ENCODE data around the gene DNAL1.
"Not testable (repeated sequence)": the region's sequence is repeated elsewhere in the genome, so short reads cannot be mapped to it uniquely, and the experiment has no call there.

Gene DNAL1, protein sequence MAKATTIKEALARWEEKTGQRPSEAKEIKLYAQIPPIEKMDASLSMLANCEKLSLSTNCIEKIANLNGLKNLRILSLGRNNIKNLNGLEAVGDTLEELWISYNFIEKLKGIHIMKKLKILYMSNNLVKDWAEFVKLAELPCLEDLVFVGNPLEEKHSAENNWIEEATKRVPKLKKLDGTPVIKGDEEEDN

DNA sequence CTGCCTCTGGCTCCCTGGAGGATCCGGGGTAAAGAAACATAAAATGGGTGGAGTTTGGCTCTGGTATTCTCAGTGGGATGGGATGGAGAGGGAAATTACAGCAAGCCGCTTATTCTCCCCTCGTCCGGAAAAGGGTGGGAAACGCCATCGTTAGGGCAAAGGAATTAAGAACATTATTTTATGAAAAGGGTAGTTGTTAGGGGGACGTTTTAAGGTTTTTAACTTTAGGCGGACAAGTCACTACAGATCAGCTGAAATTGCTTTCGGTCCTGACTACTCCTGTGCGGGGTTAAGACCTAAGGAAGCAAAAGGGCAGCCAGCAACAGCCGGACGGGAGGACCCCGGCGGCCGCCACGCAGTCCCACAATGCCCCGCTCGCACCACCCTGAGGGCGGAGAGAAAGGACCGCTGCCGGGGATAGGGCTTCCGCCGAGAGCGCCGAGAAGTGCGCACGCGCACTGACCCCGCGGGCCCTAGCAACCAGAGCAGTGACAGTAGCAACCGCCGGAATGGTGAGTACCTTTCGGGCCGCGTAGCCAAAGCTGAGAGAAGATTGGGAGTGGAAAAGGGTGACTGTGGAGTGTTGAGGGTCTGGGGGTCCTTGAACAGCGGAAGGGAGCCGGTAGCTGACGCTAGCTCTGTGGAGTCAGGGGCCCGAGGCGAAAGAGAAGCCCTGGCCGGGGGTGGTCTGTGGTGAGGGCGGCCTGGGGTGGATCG, at the start of gene DNAL1:
TSS of gene DNAL1 (plus strand) at position 456 of the 717 bp plus-strand sequence. CDS start at position 510, 54 bp downstream.
- peak; percentile 95 for DNase-seq

DNA sequence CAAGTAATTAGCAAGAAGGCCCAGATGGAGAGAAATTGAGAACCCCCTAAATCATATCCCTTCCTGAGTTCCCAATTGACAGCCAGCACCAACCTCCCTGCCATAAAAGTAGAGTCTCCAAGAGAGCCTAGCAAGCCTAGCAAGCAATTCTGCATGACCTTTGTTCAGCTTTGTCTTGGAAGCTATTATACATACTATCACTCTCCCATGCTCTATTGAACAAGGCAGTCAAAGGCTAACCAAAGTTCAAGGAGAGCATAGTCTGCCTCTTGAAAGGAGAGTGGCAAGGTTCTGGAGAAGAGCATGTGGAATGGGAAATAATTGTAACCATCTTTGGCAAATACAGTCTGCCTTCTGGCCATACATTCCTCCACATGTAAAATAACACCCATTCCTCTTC, 45.3 kb upstream of the DNAL1 start:
- no peak for DNase-seq

DNA sequence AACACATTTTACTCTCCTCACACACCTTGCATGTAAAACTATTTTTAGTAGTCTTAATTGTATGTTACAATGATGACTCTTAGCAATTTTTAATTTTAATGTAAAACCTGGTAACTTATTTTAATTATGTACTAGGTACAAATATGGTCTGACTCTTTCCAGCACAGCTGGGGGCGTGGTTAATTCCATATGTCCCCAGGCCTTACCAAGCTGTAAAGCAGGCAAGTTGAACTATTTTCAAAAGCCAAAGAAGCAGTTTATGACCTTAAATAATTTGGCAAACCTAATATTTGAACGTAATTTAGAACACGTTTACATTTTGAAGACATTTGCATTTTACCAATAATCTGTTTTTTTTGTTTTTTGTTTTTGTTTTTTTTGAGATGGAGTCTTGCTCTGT, 41.8 kb upstream of the DNAL1 start:
- DNase-seq, result no peak

DNA sequence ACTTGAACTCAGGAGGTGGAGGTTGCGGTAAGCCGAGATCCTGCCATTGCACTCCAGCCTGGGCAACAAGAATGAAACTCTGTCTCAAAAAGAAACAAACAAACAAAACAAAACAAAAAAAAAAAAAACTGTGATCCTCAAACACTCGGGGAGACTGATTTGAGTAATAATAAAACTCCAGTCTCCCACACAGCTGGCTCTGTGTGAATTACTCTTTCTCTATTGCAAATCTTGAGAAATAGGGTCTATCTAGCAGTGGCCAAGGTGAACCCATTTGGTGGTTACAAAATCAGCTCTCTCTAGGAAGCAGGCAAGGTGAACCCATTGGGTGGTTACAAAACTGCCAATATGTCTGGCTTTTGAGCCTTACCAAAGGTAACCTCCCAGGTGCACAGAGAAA, 38.5 kb upstream of the DNAL1 start:
- no peak for DNase-seq

DNA sequence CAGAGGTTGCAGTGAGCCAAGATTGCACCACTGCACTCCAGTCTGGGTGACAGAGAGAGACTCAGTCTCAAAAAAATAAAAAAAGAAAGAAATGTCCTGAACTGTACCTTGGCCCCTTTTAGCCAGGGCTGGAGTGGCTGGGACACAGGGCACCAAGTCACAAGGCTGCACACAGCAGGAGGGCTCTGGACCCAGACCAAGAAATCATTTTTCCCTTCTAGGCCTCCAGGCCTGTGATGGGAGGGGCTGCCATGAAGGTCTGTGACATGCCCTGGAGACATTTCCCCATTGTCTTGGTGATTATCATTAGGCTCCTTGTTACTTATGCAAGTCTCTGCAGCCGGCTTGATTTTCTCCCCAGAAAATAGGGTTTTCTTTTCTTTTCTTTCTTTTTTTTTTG, 37.5 kb upstream of the DNAL1 start:
- DNase-seq, result no peak

DNA sequence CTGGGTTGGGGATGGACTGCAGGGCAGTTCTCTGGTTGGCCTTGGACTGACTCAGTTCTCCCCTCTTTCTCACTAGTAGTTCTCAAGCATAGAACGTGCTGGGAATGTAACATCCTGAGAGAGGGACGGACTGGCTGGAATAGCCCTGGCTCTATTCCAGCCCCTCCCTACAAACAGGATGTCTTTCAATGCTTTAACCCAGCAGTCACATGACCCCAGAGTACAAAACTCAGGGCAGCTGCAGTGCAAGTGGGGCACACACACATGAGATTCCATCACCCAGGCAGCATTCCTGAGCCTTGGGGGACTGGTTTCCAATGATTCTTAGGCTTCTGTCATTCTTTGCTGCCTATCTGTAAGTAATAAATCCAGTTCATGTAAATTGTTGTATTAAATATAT, 34.1 kb upstream of the DNAL1 start:
- no peak for DNase-seq

DNA sequence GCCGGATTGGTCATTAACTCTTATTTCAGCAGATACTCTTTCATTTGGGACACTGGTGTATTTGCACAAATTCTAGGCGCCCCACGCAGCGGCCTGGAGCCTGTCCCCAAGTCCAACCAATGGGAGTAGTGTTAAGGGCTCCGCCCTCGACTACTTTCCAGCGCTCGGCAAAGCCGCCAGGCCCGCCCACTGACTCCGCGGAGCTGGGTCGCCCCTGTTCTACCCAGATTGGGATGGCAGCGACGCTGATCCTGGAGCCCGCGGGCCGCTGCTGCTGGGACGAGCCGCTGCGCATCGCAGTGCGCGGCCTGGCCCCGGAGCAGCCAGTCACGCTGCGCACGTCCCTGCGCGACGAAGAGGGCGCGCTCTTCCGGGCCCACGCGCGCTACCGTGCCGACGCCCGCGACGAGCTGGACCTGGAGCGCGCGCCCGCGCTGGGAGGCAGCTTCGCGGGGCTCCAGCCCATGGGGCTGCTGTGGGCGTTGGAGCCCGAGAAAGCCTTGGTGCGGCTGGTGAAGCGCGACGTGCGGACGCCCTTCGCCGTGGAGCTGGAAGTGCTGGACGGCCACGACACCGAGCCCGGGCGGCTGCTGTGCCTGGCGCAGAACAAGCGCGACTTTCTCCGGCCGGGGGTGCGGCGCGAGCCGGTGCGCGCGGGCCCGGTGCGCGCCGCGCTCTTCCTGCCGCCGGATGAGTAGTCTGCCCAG, 32.3 kb upstream of the DNAL1 start, which contains the start of gene ACOT6:
TSS of gene ACOT6 (plus strand) at position 179 of the 707 bp plus-strand sequence. CDS start at position 234, 55 bp downstream.
- peak; percentile 77 for DNase-seq

DNA sequence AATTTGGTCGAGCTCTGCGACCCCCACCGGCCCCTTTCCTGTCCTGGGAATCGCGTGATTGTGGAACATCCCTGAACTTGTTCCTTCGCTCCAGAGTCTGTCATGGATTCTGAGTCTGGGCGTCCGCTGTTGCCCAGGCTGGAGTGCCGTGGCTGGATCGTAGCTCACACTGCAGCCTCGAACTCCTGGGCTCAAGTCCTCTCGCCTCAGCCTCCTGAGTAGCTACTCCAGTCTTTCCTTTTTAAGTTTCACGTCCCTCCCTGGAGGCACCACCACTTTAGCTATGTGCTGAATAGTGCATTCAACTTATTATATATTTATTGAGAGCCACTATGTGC, 31.8 kb upstream of the DNAL1 start:
- DNase-seq, result no peak

DNA sequence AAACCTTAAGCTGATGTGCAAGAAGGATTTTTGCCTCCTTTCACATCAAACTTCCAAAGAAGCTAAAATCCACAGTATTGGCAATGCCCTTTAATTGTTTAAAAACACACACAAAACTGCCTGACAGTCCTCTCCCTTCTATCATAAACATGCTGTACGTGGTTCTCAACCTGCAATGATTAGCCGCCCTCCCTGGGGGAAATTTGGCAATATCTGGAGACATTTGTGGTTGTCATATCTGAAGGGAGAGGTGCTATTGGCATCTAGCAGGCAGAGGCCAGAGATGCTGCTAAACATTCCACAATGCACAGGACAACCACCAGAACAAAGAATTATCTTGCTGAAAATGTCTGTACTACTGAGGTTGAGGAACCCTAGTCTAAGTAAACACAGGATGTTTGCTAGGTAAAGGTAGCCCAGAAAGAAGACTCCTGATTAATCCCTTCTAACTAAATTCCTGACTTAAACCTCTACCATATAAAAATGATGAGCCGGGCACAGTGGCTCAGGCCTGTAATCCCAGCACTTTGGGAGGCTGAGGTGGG, 31.3 kb upstream of the DNAL1 start:
- DNase-seq, result no peak

DNA sequence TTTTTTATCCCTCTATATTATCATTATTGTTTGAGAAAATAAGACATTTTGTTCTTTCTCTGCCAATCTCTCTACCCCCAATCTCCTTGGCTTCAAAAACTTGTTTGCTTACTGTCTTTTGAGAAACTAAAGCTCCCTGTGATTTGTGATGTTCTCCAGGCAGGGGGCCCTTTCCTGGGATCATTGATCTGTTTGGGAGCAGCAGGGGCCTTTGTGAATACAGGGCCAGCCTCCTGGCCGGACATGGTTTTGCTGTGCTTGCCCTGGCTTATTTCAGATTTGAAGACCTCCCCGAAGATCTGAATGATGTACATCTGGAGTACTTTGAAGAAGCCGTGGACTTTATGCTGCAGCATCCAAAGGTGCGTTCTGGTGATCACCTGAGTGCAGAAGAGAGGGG, 28.0 kb upstream of the DNAL1 start:
- DNase-seq, result no peak

DNA sequence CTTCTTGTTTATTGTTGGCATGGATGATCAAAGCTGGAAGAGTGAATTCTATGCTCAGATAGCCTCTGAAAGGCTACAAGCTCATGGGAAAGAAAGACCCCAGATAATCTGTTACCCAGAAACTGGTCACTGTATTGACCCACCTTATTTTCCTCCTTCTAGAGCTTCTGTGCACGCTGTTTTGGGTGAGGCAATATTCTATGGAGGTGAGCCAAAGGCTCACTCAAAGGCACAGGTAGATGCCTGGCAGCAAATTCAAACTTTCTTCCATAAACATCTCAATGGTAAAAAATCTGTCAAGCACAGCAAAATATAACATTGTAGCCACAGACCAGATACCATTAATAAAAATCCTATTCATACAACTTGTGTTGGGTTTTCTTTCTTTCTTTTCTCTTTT, 25.3 kb upstream of the DNAL1 start:
- DNase-seq, result no peak

DNA sequence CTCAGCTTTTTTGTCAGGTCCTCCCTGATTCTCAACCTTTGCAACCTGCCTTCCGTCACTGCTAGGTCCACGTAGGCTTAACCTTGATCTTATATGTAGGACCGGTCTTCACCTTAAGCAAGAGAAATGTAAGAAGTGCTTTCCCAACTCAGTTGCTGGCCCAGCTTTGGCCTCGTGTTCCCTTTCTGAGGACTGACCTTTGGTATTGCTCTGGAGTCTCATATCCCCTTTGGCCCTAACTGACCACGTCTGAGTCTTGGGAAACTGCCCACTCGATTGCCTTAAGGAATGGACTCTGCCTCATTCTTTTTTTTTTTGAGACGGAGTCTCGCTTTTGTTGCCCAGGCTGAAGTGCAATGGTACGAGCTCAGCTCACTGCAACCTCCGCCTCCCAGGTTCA, 24.5 kb upstream of the DNAL1 start:
- DNase-seq, result no peak

DNA sequence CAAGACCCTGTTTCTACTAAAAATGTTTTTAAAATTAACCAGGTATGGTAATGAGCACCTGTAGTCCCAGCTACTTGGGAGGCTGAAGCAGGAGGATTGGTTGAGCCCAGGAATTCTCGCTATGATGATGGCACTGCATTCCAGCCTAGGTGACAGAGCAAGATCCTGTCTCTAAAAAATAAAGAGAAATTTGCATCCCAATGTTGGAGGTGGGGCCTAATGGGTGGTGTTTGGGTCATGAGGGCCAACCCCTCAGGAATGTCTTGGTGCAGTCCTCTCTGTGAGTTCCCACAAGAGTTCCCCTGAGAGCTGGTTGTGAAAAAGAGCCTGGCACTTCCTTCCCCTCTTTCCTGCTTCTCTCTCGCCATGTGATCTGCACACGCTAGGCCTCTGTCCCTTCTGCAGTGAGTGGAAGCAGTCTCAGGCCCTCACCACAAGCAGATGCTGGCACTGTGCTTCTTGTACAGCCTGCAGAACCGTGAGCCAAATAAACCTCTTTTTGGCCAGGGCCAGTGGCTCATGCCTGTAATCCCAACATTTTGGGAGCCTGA, 21.2 kb upstream of the DNAL1 start:
- no peak for DNase-seq

DNA sequence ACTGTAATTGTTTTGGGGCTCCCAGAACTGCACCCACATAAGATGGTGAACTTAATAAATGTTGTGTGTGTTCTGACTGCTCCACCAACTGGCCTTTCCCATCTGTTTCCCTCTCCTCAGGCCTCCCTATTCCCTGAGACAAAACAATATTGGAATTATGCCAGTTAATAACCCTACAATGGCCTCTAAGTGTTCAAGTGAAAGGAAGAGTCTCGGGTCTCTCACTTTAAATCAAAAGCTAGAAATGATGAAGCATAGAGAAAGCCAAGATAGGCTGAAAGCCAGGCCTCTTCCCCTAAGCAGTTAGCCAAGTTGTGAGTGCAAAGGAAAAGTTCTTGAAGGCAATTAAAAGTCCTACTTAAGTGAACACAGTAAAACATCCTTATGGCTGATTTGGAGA, 19.1 kb upstream of the DNAL1 start:
- no peak for DNase-seq

DNA sequence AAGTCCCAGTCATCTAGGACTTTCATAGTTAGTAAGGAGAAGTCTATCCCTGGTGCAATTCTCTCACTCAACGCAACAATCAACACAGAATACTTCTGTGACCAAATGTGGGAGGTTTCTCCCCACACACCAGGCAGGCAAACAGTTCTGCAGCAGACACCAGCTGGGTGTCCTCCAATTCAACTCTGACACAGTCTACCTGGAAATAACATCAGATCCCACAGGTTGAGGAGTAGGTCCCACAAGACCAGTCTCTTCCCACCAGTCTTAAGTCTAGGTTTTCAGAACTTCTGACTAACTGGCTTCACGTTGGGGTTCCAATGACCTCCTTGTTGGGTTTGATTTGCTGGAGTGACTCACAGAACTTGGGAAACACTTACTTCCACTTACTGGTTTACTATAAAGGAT, 17.6 kb upstream of the DNAL1 start:
- no peak for DNase-seq

DNA sequence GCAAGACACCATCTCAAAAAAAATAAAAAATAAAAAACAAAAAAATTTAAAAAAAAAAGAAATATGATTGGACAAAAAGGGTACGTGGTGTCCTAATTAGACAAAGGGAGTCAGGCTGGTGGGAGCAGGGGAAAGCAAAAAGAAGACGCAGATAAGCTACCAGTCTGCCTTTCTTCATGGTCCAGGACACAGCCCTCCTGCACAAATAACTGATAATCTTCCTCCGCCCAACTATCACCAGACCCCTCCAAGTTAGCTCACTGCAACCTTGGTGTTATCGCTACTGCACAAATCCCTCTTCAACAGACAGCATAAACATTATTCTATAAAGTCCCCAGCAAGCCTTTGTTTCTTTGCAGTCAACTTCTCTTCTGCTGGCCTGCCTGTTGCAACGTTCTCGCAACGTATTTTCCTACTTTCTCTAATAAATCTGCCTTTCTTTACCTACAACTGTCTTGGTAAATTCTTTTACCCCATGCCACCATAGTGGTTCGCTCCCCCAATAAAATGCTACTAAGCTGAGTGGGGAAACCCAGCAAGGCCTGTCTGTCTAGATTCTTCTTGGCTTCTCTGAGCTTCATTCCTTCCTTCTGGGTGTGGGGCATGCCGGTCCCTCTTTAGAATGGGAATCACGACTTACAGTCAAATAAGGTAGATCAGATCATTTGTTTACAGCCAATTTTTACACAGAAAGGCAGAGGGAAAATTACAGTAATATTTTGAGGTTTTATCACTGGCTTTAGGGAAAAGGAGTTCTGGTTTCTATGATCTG, 14.6 kb upstream of the DNAL1 start:
- DNase-seq, result no peak

DNA sequence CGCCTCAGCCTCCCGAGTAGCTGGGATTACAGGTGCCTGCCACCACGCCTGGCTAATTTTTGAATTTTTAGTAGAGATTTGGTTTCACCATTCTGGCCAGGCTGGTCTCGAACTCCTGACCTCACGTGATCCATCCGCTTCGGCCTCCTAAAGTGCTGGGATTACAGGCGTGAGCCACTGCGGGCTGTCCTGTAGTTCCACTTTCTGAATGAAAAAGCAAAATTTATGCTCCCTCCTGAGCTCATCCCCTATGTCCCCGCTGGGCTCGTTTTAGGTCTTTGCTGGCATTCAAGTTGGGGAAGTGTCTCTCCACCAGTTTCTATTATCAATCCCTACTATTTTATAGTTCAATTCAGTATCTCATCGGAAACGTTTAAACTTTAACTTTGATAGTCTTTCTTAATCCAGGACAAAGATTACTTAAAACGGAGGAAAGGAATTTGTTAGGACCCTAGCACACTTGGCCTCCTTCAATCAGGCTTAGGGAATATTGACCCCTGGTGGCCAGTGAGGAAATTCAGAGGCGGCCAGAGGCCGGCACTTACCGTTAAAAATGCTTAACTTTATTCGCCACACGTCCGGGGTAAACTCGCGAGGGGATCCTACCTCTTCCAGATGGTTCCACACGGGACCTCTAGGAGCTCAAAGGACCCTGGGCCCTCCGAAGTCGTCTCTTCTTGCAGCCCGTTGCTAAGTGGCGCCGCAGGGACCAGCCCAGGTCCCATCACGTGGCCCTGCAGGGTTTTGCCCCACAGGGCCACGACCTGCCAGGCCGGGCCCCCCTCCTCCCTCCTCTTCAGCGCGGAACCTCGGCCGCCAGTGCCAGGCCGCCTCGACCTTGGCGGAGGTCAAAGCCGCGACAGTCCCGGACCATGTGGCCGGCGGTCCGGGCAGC, 11.4 kb upstream of the DNAL1 start:
- DNase-seq, result peak; percentile 70

DNA sequence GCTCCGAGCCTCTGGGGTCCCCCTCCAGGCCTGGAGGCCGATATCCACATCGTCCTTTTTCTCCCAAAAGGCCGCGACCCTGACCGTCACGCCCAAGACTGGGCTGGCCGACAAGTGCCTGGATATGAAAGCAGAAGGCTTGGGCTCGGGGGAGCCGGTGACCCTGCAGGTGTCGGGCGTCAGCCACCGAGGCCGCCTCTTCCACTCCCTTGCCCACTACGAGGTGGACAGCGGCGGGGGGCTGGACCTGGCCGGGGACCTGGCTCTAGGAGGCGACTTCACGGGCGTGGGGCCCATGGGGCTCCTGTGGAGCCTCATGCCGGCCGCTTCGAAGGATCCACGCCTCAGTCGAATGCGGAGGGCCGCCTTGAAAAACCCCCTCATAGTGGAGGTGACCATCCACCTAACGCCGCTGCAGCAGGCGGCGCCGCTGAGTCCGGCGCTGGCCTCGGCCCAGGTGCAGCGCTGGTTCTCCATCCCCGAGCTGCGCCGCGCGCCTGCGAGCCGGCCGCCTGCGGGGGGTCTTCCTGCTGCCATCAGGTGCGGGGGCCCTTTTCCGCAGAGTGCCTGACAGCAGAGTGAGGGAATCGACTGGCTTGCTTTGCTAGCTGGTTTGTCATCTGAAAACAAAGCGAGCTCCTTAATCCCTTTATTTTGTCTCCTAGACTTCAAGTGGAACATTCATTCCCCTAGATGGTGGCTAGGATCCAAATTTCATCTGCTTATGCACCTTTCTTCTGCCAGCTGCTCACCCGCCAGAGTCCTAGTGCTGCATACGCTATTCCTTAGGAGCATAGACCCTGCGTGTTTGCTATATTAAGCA, 10.6 kb upstream of the DNAL1 start:
- peak; percentile 12 for DNase-seq

DNA sequence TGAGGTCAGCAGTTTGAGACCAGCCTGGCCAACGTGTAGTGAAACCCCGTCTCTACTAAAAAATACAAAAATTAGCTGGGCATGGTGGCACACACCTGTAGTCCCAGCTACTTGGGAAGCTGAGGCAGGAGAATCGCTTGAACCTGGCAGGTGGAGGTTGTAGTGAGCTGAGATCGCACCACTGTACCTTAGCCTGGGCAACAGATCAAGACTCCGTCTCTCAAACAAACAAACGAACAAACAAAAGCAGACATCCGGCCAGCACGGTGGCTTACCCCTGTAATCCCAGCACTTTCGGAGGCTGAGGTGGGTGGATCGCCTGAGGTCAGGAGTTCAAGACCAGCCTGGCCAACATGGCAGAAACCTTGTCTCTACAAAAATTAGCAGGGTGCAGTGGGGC, 8.4 kb upstream of the DNAL1 start:
- DNase-seq, result not testable (repeated sequence)

DNA sequence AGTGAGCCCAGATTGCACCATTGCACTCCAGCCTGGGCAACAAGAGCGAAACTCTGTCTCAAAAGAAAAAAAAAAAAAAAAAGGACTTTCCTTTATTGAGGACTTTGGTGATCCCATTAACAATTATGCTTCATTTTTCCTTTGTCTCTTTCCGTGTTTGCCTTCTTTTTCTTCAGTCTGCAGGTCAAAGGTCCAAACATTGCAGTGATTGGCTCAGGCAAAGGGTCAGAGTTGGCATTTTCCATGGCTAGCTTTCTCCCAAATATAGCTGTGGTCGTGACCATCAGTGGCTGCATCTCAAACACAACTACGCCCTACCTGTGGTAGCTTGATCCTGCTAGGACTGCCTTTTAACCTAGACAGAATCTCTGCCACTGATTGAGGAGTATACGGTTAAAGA, 7.0 kb upstream of the DNAL1 start:
- no peak for DNase-seq

Data from CD4-positive, alpha-beta T cell treated with Interleukin-6 for 4 hours (primary cell).